IPS-18c (cell line): Measurements from ENCODE around the gene LMF1.

Source experiments
- H3K4me3 ChIP-seq: 2 replicates; pipeline ENCODE4 v1.7.0; 2013; ENCODE audit warnings: low read depth, mild to moderate bottlenecking, low read length, moderate library complexity; ENCODE audit not compliant: insufficient read depth
- H3K9me3 ChIP-seq: one replicate; pipeline ENCODE4 v1.6.1; 2013; ENCODE audit warnings: mild to moderate bottlenecking, low read length, moderate library complexity; ENCODE audit not compliant: control insufficient read depth, insufficient read depth

The LMF1 gene

DNA sequence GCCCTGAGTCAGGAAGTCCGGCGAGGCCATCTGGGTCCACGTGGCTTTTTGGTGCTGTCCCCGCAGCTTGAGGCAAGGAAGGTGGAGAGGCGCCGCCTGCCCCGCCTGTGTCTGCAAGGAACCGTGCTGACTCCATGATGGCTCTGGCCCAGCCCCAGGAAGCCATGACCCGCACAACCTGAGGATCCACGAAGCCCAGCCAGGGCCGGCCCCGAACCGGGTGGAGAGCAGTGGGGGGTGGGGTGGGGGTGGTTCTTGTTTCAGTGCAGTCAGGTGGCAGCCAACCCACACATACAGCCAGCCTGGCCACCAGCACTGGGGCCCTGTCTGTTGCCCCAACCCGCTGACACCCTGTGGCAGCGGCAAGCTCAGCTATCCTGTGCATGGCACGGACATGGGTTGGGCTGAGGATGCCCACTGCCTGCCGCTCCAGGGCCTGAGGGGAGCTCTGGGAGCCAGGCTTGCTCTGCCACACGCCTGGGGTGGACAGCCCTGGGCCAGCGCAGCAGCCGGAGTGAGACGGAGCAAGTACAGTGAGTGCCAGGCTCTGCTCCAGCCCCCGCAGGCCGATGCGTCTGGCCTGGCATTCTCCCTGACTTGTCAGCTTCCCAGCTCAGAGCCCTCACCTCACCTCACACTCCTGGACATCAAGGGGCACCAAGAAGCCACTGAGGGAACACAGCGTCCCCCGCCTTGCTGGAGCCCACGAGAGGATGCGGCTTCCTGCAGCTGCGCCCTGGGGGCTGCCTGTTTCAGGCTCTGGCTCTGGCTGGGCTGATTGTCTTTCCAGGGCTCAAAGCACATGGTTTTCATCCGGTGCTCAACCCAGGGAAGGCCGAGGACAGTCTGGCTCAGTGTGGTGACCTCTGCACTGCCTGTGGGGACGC, 68.8 kb downstream of the LMF1 start:
- peaks cover 6% of the 10 kb centered on the region for H3K9me3 ChIP-seq
- no peak overlapping the region for H3K4me3 ChIP-seq

DNA sequence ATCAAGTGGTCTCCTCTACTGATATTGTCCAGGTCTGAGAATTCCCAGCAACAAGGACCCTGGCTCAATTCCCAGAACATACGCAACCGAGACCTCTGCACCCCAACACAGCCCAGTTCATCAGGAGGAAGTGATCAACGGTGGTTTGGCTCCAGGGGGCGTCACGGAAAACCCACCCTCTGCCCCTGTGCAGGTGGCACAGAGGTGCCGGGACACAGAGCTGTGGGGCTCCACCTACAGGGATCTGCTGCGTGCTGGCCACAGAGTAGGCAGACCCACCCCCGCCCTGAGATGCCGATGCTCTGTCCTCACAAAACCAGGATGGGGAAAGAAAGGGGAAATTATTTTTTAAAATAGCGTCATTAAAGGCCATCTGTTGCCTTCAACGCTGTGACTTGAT, 69.6 kb downstream of the LMF1 start:
- no peak overlapping the region for H3K4me3 ChIP-seq

DNA sequence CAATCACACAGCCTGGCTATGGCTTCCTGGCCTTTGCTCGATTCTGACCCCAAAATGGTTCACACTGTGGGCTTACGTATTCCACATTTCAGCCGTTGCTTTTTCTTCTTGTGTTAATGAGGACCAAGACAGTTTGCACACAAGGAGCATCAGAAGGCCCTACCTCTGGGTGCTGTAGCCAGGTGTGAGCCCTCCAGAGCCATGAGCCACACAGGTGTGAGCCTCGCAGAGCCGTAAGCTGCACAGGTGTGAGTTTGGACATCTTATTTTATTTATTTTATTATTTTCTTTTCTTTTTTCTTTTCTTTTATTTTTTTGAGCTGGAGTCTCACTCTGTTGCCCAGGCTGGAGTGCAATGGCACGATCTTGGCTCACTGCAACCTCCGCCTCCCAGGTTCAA, 70.6 kb downstream of the LMF1 start:
- H3K4me3 ChIP-seq: no peak overlapping the region
- peaks cover 2% of the 10 kb centered on the region for H3K9me3 ChIP-seq

More for the DNA sequence above, 69.6 kb downstream of the LMF1 start:
- peaks cover 6% of the 10 kb centered on the region for H3K9me3 ChIP-seq

DNA sequence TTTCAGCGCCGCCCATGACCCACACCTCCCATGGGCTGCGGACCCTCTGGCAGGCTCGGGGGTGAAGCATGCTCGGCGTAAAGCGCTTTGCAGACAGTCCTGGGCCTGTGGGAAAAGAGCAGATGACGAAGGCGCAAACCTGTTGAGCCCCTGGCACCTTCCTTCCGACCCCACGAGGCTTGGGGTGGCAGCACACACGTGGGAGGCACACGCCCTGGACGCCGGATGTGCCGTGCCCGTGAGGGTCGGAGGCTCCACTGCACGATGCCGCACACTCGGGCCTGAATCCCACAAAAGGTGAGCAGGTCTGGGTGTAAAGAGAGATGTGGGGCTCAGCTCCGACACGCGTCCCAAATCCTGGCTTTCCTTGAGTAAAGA, 71.1 kb downstream of the LMF1 start:
- Histone ChIP-seq H3K9me3 (no peaks in the 10 kb centered on the region), H3K4me3 (no peak overlapping the region)

DNA sequence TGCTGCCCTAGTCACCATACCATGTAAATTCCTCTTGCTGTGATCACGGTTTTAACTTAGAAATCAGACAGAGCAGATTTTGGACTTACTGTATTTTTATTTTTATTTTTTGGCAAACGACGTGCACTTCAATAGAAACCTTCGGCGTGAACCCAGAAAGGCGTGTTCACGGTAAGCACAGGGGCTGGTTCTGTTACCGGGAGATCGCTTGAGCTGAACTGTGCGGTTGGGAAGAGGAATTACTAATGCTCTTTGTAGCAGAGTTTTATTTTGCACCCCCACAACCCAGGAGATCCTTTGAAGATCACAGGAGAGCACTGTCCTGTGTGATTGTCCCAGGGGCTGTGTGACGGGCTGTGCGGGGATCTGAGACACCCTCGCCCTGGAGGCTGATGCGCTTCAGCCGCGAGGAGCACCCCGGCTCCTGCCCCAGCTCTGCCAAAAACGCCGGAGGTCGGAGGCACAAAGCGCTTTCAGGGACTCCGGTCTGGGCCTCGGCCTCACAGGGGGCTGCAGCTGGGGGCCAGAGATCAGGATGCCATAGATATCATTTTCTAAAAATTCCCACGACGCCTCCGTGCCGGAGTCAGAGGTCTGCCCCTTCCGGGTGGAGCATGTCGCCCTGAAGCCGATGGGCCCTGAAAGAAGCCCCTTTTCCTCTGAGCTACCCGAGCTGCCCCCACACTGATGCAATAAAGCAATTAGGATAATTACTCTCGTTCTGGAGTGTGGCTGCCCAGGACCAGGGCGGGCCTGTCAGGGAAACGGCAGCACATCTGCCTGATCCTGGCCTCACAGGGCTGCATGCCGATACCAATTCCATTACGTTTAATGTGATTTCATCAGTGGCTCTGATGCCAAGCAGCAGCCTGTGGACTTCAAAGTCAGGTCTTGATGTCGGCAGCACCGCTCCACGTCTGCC, 71.8 kb downstream of the LMF1 start:
- Histone ChIP-seq H3K9me3 (no peaks in the 10 kb centered on the region), H3K4me3 (no peak overlapping the region)

DNA sequence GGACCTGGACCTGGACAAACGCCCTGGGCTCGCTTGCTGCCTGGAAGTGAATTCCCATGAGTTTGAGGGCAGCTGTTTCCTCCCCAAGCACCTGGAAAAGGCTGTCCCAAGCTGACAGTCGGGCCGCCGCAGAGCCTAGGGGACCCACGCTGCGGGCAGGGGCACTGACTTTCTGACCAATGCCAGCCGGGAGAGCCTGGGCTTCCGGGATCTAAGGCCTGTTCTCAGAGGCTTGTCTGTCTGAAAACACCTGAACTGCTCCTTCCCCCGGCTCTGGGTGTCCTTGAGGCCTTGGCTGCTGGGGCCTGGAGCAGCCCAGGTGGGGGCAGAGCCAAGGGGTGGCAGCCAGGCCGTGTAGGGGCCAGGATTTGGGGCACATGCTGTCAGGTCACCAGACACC, 72.6 kb downstream of the LMF1 start:
- Histone ChIP-seq H3K9me3 (no peaks in the 10 kb centered on the region), H3K4me3 (no peak overlapping the region)

DNA sequence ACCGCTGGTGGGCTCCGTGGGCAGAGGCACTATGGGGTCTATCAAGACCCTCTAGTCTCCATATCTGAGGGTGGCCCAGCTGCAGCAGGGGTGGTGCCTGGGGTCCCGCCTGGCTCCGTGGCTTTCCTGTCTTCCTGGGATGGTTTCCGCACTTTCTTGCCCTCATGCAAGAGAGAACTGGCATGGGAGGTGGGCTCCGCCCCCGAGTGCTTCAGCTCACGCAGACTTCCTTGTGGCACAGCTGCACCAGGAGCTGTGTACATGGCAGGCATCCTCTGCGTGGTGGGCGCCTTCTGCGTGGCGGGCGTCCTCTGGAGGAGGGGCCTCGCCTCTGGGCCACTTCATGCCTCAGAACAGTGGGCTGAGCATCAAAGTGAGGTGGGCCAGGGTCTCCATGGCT, 73.1 kb downstream of the LMF1 start:
- Histone ChIP-seq H3K4me3 (no peak overlapping the region), H3K9me3 (no peaks in the 10 kb centered on the region)

DNA sequence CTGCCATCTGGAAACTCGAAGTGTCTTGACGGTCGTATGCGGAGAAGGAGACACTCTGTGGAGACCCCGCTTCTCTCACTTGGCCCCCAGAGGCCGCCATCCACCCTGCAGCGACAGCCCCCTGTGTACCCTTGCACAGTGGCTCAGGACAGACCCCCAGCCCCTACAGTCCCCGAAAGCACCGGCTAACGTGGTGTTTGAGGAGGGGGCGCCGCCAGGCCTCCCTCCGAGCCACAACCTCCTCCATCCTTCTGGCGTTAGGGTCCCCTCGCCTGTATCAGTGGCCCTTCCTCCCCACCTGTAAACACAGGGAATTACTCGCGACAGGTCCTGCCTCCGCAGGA, 73.6 kb downstream of the LMF1 start:
- H3K9me3 ChIP-seq: no peaks in the 10 kb centered on the region
- no peak overlapping the region for H3K4me3 ChIP-seq

DNA sequence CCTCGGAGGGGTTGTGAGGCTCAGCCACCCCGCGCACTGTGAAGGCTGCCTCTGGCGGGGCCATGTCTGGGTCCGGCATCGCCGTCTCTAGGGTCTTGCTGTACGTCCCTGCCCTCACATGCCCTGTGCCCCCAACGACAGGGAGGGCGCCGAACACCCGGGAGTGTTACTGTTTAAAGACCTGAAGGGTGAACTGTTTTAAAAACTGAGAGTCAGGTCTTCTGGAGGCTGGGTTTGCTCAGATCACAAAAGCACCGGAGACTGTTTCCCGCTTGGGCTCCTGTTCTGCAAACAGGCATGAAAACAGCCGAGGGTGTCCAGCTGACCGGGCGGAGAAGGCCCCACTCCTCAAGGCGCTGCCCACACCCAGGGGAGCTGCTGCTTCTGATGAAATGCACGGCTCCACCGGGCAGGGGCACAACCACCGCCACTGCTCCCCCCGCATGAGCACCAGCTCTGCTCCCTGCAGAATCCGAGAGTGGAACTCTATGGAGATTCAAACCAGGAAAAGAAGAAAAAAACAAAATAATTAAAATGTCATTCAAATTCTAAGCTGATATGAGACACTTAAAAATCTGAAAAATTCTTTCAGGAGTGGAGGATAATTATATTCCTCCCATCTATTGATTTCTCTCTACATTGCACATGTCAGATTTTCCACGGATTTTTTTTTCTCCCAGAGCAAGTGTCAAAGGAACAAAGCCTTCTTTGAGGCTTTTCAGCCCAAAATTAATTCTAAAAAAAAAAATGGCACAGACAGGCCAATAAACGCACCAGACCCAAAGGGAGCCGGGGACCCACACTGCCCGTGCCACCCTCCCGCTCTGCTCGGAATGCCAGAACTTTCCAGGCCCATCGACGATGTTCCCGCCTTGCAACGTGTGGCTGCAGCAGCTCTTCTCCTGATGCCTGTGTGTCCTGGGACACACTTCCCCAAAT, 74.3 kb downstream of the LMF1 start:
- Histone ChIP-seq H3K4me3 (no peak overlapping the region), H3K9me3 (no peaks in the 10 kb centered on the region)

DNA sequence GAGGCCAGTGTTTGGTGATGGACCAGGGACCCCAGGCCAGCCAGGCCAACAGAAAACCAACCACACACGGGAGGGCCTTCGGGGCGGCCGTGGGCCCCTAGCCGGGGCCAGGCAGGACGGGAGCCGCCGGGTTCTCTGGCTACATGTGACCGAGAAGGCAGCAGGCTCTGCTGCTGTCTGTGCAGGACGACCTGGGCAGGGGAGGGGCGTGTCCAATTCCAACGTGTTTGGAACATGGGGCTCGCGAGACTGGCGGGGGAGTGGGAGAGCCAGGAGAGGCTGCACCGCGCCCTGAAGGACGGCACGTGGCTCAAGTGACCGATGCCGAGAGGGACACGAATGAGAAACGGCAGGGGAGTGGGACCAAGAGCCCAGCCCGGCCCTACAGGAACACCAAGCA, 75.4 kb downstream of the LMF1 start:
- Histone ChIP-seq H3K4me3 (no peak overlapping the region), H3K9me3 (no peaks in the 10 kb centered on the region)

DNA sequence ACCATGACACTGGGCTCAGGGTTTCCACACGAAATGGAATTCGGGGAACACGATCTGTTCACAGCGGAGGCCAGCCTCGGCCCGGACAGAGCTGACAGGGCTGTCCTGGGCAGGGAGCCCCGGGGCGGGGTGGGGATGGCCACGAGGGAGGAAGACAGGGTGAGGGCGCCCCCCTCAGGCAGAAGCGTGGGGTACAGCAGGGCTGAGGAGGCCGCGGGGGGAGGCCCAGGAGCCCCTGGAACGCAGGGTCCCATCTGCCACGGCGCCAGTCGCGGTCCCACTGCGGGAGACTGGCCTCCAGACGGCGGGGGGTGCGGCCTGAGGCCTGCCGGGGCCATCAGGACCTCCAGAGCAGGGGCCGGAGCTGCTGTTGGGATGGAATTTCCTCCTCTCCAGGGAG, 75.9 kb downstream of the LMF1 start:
- Histone ChIP-seq H3K4me3 (no peak overlapping the region), H3K9me3 (no peaks in the 10 kb centered on the region)

DNA sequence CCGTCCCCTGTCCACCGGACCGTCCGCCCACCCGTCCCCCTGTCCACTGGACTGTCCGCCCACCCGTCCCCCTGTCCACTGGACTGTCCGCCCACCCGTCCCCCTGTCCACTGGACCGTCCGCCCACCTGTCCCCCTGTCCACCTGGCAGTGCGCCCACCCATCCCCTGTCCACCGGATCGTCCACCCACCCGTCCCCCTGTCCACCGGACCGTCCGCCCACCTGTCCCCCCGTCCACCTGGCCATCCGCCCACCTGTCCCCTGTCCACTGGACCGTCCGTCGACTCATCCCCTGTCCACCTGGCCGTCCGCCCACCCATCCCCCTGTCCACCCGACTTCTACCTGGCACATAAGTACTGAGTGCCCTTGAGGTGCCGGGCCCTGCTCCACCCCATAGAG, 76.6 kb downstream of the LMF1 start:
- Histone ChIP-seq H3K9me3 (no peaks in the 10 kb centered on the region), H3K4me3 (no peak overlapping the region)

DNA sequence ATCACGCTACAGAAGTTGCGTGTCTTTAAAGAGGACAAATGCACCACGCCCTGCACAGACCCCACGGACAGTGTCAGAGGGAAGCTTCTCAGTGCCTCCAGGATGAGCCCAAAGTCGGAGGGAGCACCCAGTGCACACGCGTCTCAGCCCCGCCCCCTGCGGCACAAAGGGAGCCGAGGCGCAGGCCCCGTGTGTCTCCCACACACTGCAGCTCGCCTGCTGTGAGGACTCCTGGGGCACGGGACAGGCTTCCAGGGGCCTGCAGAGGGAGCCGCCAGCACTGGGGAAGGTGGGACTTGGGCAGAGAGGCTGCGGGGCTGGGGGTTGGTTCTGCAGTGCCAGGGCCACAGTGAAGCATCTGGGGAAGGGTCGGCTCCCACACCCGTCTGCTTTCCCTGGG, 77.4 kb downstream of the LMF1 start:
- H3K4me3 ChIP-seq: no peak overlapping the region
- no peaks in the 10 kb centered on the region for H3K9me3 ChIP-seq

DNA sequence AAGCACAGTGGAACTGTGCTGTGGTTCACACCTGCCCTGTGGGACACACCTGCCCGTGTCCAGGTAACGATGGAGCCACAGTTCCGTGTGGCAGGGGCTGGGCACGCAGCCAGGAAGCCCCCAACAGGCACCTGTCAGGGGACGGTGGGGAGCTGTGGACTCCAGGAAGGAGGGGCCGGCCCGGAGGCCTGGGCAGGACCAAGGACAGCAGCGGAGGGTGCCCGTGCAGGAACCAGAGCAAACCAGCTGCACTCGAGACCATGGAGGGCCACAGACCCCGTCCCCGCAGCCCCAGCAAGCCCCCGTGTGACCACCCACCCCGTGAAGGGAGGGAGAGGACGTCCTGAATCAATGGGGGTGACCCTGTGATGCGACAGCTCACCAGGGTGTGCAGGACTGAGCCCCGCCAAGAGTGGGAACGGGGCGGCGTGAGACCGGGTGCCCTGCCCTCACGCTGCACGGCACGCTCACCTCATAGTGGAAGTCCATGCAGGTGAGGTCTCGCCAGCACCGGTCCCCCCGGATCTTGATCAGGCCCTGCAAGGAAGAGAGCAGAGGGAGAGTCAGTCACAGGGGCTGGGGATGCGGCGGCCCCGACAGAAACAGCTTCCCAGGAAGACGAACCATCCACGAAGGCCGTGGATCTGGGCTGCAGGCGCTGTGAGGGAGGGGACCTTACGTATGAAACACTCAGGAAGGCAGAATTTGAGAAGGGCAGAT, 78.1 kb downstream of the LMF1 start:
- no peak overlapping the region for H3K4me3 ChIP-seq

DNA sequence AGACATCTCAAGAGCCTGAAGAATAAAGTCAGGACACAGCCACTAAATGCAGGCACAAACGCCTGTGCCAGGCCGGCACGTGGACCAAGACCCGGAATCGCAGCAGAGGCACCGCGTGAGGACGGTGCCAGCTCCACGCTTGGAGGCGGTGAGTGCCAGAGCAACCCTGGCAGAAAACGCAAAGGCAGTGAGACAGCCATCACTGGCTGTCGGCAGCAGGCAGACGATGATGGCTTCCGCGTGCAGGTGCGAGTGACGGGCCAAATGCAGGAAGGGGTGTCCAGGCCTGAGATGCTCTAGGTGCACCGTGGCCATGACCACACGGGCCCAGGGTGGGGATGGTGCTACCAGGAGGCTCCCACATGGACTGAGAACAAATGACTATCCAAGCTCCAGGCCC, 78.8 kb downstream of the LMF1 start:
- Histone ChIP-seq H3K4me3 (no peak overlapping the region), H3K9me3 (no peaks in the 10 kb centered on the region)

More for the DNA sequence above, 78.1 kb downstream of the LMF1 start:
- no peaks in the 10 kb centered on the region for H3K9me3 ChIP-seq

DNA sequence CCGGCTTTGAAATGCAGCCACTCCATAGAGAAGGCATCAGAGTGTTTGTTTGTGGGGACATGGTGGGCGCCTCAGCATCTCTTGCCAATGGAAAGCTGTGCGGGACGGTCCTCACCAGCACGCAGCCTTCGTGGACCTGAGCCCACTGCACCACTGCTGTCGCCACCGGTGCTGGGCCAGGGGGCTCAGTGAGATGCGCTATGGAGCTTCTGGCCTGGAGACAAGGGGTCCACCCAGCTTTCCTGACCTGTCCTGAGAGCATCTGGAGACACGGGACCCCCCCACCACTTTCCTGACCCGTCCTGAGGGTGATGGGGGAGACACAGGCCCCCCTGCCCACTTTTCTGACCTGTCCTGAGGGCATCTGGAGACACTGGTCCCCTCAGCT, 79.4 kb downstream of the LMF1 start:
- Histone ChIP-seq H3K4me3 (no peak overlapping the region), H3K9me3 (no peaks in the 10 kb centered on the region)
